Naive thymus-derived CD4-positive, alpha-beta T cell (primary cell): Measurements from ENCODE around the gene PTPRN2. TPM values are rescaled to one million over a fixed set of nuclear protein-coding genes. Genes with fewer than 3 reads are reported as not detected.

Experiments
- ATAC-seq: fragments of 150-1000 bp; cut with Tn5 transposase; 2 replicates; pipeline ENCODE4 v1.10.0; 2021; ENCODE audit warnings: mild to moderate bottlenecking, moderate library complexity
- CTCF ChIA-PET: fragments of 350-600 bp; sonication (Branson Sonifier 250); formaldehyde crosslinking; loops from one replicate; lab custom pipeline; 2021; ENCODE audit warnings: antibody characterized with exemption; lab: Charles Lee
- POLR2A ChIA-PET: fragments of 350-600 bp; sonication (Branson Sonifier 250); formaldehyde crosslinking; loops from one replicate; lab custom pipeline; 2021; ENCODE audit warnings: antibody characterized with exemption, inconsistent platforms; lab: Charles Lee
- DNase-seq, 9 donors: peaks; one replicate each; pipeline versions ENCODE4 v3.0.0 to v3.0.0-alpha.2; 2020 to 2022; ENCODE audit warnings: mixed read lengths in 1 of 9
- H3K27ac ChIP-seq: one replicate; pipeline ENCODE4 v1.7.0; 2013; ENCODE audit warnings: mild to moderate bottlenecking, low read depth, low read length, moderate library complexity
- H3K27me3 ChIP-seq, 2 donors: one replicate each; pipeline ENCODE4 v1.7.0; 2013; ENCODE audit warnings: low read length in 2 of 2, mild to moderate bottlenecking in 2 of 2, moderate library complexity in 2 of 2; ENCODE audit not compliant: control insufficient read depth in 2 of 2, insufficient read depth in 2 of 2
- H3K36me3 ChIP-seq, 3 experiments: 1 replicate in 2 of 3; 2 replicates in 1 of 3; pipeline ENCODE4 v1.7.0; 2013; ENCODE audit warnings: low read length in 3 of 3, mild to moderate bottlenecking in 3 of 3, moderate library complexity in 1 of 3; ENCODE audit not compliant: insufficient read depth in 3 of 3, control insufficient read depth in 2 of 3
- H3K4me1 ChIP-seq, 2 donors: one replicate each; pipeline ENCODE4 v1.7.0; 2013; ENCODE audit warnings: low read length in 2 of 2, mild to moderate bottlenecking in 2 of 2, moderate library complexity in 1 of 2; ENCODE audit not compliant: control insufficient read depth in 2 of 2, insufficient read depth in 2 of 2
- H3K4me3 ChIP-seq: 2 replicates; pipeline ENCODE4 v1.7.0; 2013; ENCODE audit warnings: mild to moderate bottlenecking, low read length
- H3K9me3 ChIP-seq, 3 experiments: 1 replicate in 2 of 3; 2 replicates in 1 of 3; pipeline ENCODE4 v1.7.0; 2013; ENCODE audit warnings: low read length in 3 of 3; ENCODE audit not compliant: control insufficient read depth in 2 of 3
- H3K27ac Mint-ChIP-seq, 9 donors: one replicate each; pipeline ENCODE4 v1.8.0; 2020 to 2022; ENCODE audit warnings: mixed read lengths in 9 of 9, mild to moderate bottlenecking in 8 of 9, moderate library complexity in 5 of 9, inconsistent platforms in 2 of 9
- H3K27me3 Mint-ChIP-seq, 5 donors: one replicate each; pipeline ENCODE4 v1.8.0; 2021 to 2022; ENCODE audit warnings: mixed read lengths in 5 of 5, mild to moderate bottlenecking in 1 of 5
- H3K36me3 Mint-ChIP-seq, 5 donors: one replicate each; pipeline ENCODE4 v1.8.0; 2020 to 2022; ENCODE audit warnings: mixed read lengths in 5 of 5, mild to moderate bottlenecking in 3 of 5, inconsistent platforms in 1 of 5
- H3K4me1 Mint-ChIP-seq, 7 donors: one replicate each; pipeline ENCODE4 v1.8.0; 2020 to 2022; ENCODE audit warnings: mixed read lengths in 7 of 7, mild to moderate bottlenecking in 3 of 7, inconsistent platforms in 1 of 7
- H3K4me3 Mint-ChIP-seq, 10 donors: one replicate each; pipeline ENCODE4 v1.8.0; 2020 to 2022; ENCODE audit warnings: mild to moderate bottlenecking in 10 of 10, mixed read lengths in 10 of 10, moderate library complexity in 6 of 10, inconsistent platforms in 2 of 10
- H3K9me3 Mint-ChIP-seq, 11 donors: one replicate each; pipeline ENCODE4 v1.8.0; 2020 to 2022; ENCODE audit warnings: mixed read lengths in 11 of 11, mild to moderate bottlenecking in 4 of 11, inconsistent platforms in 1 of 11, moderate library complexity in 1 of 11
- intact Hi-C, 2 donors: fragments of 100-400 bp; cut with micrococcal nuclease; formaldehyde crosslinking; loops; one replicate each; pipeline ENCODE4 v1.15.1; 2023
- polyA plus RNA-seq, 2 donors: library from polyadenylated mRNA; unstranded; fragments of 300-500 nt; fragmentation: Illumina TruSeq; gene quantifications; one replicate each; pipeline ENCODE4 v1.2.3, GENCODE V29; 2021
- total RNA-seq, 6 experiments: library from RNA in 5 of 6; stranded (reverse) in 5 of 6; gene quantifications; 1 replicate in 5 of 6; 2 replicates in 1 of 6; pipeline ENCODE4 v1.2.3 and lab custom pipeline; 2021 to 2026

Gene PTPRN2
- total and polyA plus RNA-seq, 7 experiments from 2014 or later: 0.58 to 2.3 (median 1.4) TPM

- no peak overlapping the region for H3K27ac ChIP-seq
- H3K27ac Mint-ChIP-seq: no peak overlapping the region
- H3K4me3 Mint-ChIP-seq: no peak overlapping the region
- intact Hi-C loops: no loop called here
- DNase-seq: no peak
- H3K27me3 ChIP-seq: no peaks in the 10 kb centered on the region
- no peak overlapping the region for H3K4me3 ChIP-seq
- POLR2A ChIA-PET: interaction anchor here (0.6 to 1.2 kb wide), 3 partner anchors 9 to 69 kb away, joined by 3 to 9 read pairs (median 4); no protein-coding TSS in a partner anchor
- ATAC-seq: no peak
- no peaks in the 10 kb centered on the region for H3K4me1 ChIP-seq
- CTCF ChIA-PET: interaction anchor here (1.4 kb wide), 1 partner anchor 9 kb away, joined by 5 read pairs; no protein-coding TSS in a partner anchor
- no peaks in the 10 kb centered on the region for H3K36me3 ChIP-seq
- H3K36me3 Mint-ChIP-seq: peaks cover 0 to 10% (median 4%) of the 10 kb centered on the region in 5 donors
- H3K27me3 Mint-ChIP-seq: peaks cover 11 to 41% (median 15%) of the 10 kb centered on the region in 5 donors
- H3K9me3 ChIP-seq: no peaks in the 10 kb centered on the region
- H3K4me1 Mint-ChIP-seq: peaks cover 0 to 5% (median 1%) of the 10 kb centered on the region in 7 donors
- peaks cover 0 to 16% (median 6%) of the 10 kb centered on the region in 11 donors for H3K9me3 Mint-ChIP-seq
Measured at GRCh38 chr7:157635669-157636068, 952.0 kb downstream of the PTPRN2 start.

- Histone ChIP-seq H3K4me1 (no peaks in the 10 kb centered on the region), H3K27me3 (no peaks in the 10 kb centered on the region), H3K4me3 (no peak overlapping the region), H3K36me3 (no peaks in the 10 kb centered on the region), H3K9me3 (no peaks in the 10 kb centered on the region), H3K27ac (no peak overlapping the region)
- peaks cover 0 to 5% (median 2%) of the 10 kb centered on the region in 5 donors for H3K36me3 Mint-ChIP-seq
- H3K4me3 Mint-ChIP-seq: no peak overlapping the region
- peaks cover 11 to 43% (median 15%) of the 10 kb centered on the region in 5 donors for H3K27me3 Mint-ChIP-seq
- ChIA-PET POLR2A (interaction anchor here (0.6 kb wide), 1 partner anchor 68 kb away, joined by 3 read pairs; no protein-coding TSS in a partner anchor), CTCF (interaction anchor here (1.4 kb wide), 1 partner anchor 9 kb away, joined by 5 read pairs; no protein-coding TSS in a partner anchor)
- peaks cover 0 to 10% (median 5%) of the 10 kb centered on the region in 11 donors for H3K9me3 Mint-ChIP-seq
- H3K4me1 Mint-ChIP-seq: peaks cover 0 to 5% (median 1%) of the 10 kb centered on the region in 7 donors
- intact Hi-C loops: no loop called here
- DNase-seq: no peak
- H3K27ac Mint-ChIP-seq: peak overlapping the region in 1 of 9 donors; percentile 46
- no peak for ATAC-seq
Measured at GRCh38 chr7:157635148-157635500, 952.5 kb downstream of the PTPRN2 start.

GRCh38 chr7:157634401-157635147, 953.0 kb downstream of the PTPRN2 start:
- H3K36me3 ChIP-seq: no peaks in the 10 kb centered on the region
- no peaks in the 10 kb centered on the region for H3K9me3 ChIP-seq
- H3K27ac Mint-ChIP-seq: no peak overlapping the region
- H3K27ac ChIP-seq: no peak overlapping the region
- H3K4me3 ChIP-seq: no peak overlapping the region
- H3K9me3 Mint-ChIP-seq: peaks cover 0 to 5% (median under 1%) of the 10 kb centered on the region in 11 donors
- peaks cover 0 to 5% (median 2%) of the 10 kb centered on the region in 7 donors for H3K4me1 Mint-ChIP-seq
- peaks cover 11 to 46% (median 15%) of the 10 kb centered on the region in 5 donors for H3K27me3 Mint-ChIP-seq
- DNase-seq (no peak), ATAC-seq (no peak)
- CTCF ChIA-PET: interaction anchor here (1.4 kb wide), 1 partner anchor 8 kb away, joined by 5 read pairs; no protein-coding TSS in a partner anchor
- no peaks in the 10 kb centered on the region for H3K36me3 Mint-ChIP-seq
- H3K4me3 Mint-ChIP-seq: no peak overlapping the region
- H3K4me1 ChIP-seq: no peaks in the 10 kb centered on the region
- intact Hi-C loops: no loop called here
- POLR2A ChIA-PET: interaction anchor here (0.6 to 0.9 kb wide), 2 partner anchors 19 to 67 kb away, joined by 3 read pairs; no protein-coding TSS in a partner anchor
- no peaks in the 10 kb centered on the region for H3K27me3 ChIP-seq

GRCh38 chr7:157633465-157634185, 954.0 kb downstream of the PTPRN2 start:
- Histone ChIP-seq H3K27ac (no peak overlapping the region), H3K9me3 (no peaks in the 10 kb centered on the region), H3K36me3 (no peaks in the 10 kb centered on the region), H3K27me3 (no peaks in the 10 kb centered on the region), H3K4me3 (no peak overlapping the region), H3K4me1 (peaks cover 0 to 6% of the 10 kb centered on the region in 2 donors)
- H3K27ac Mint-ChIP-seq: no peak overlapping the region
- POLR2A ChIA-PET: interaction anchor here (0.9 kb wide), 1 partner anchor 18 kb away, joined by 3 read pairs; no protein-coding TSS in a partner anchor
- intact Hi-C loops: no loop called here
- H3K36me3 Mint-ChIP-seq: no peaks in the 10 kb centered on the region
- CTCF ChIA-PET: interaction anchor here (0.6 kb wide), 1 partner anchor 17 kb away, joined by 3 read pairs; no protein-coding TSS in a partner anchor
- no peak overlapping the region for H3K4me3 Mint-ChIP-seq
- DNase-seq (no peak), ATAC-seq (no peak)
- H3K9me3 Mint-ChIP-seq: no peaks in the 10 kb centered on the region
- H3K27me3 Mint-ChIP-seq: peaks cover 11 to 54% (median 15%) of the 10 kb centered on the region in 5 donors
- peaks cover 0 to 10% (median 8%) of the 10 kb centered on the region in 7 donors for H3K4me1 Mint-ChIP-seq

GRCh38 chr7:157630301-157630853, 957.2 kb downstream of the PTPRN2 start:
- no peaks in the 10 kb centered on the region for H3K9me3 ChIP-seq
- Mint-ChIP-seq H3K36me3 (no peaks in the 10 kb centered on the region), H3K4me1 (peaks cover 24 to 42% (median 40%) of the 10 kb centered on the region in 7 donors), H3K9me3 (peaks cover 0 to under 1% (median 0%) of the 10 kb centered on the region in 11 donors), H3K27ac (peak overlapping the region in 2 of 9 donors; percentile 16 to 30), H3K27me3 (peaks cover 0 to 54% (median 7%) of the 10 kb centered on the region in 5 donors), H3K4me3 (no peak overlapping the region)
- intact Hi-C loops: no loop called here
- no peak overlapping the region for H3K27ac ChIP-seq
- H3K4me3 ChIP-seq: no peak overlapping the region
- ATAC-seq (no peak), DNase-seq (no peak)
- peaks cover 15 to 36% of the 10 kb centered on the region in 2 donors for H3K4me1 ChIP-seq
- ChIA-PET POLR2A (no interaction called here), CTCF (no interaction called here)
- H3K27me3 ChIP-seq: no peaks in the 10 kb centered on the region
- no peaks in the 10 kb centered on the region for H3K36me3 ChIP-seq

GRCh38 chr7:157628456-157628855, 959.2 kb downstream of the PTPRN2 start:
- H3K27me3 ChIP-seq: no peaks in the 10 kb centered on the region
- intact Hi-C loops: loop anchor here in 1 of 2 donors (5.0 kb wide), 2 partner anchors 39 to 64 kb away; no protein-coding TSS in a partner anchor
- H3K9me3 ChIP-seq: no peaks in the 10 kb centered on the region
- DNase-seq (no peak), ATAC-seq (no peak)
- Mint-ChIP-seq H3K36me3 (no peaks in the 10 kb centered on the region), H3K4me1 (peaks cover 31 to 61% (median 58%) of the 10 kb centered on the region in 7 donors), H3K9me3 (peaks cover 0 to 7% (median 0%) of the 10 kb centered on the region in 11 donors), H3K27me3 (peaks cover 0 to 47% (median 4%) of the 10 kb centered on the region in 5 donors), H3K4me3 (peak overlapping the region in 6 of 10 donors; percentile 45 to 72 (median 64)), H3K27ac (peak overlapping the region in 4 of 9 donors; percentile 5 to 88 (median 84))
- peaks cover 15 to 48% of the 10 kb centered on the region in 2 donors for H3K4me1 ChIP-seq
- CTCF ChIA-PET: interaction anchor here (0.7 kb wide), 1 partner anchor 14 kb away, joined by 3 read pairs; no protein-coding TSS in a partner anchor
- no peak overlapping the region for H3K27ac ChIP-seq
- H3K4me3 ChIP-seq: no peak overlapping the region
- H3K36me3 ChIP-seq: no peaks in the 10 kb centered on the region
- POLR2A ChIA-PET: interaction anchor here (7.0 kb wide), 1 partner anchor 14 kb away, joined by 61 read pairs; no protein-coding TSS in a partner anchor
